K562 (cell line): Measurements from ENCODE around the gene DHX35. TPM values are rescaled to one million over a fixed set of nuclear protein-coding genes. Genes with fewer than 3 reads are reported as not detected.

ENCODE experiments used
- ATAC-seq: fragments of 200-7000 bp; cut with Tn5 transposase; 3 replicates; pipeline ENCODE4 v1.9.1; 2020; ENCODE audit warnings: moderate library complexity
- BruUV-seq: library from RNA; stranded (reverse); fragments of 400-500 nt; replicated peaks from 2 replicates; lab custom pipeline; 2021; lab: Mats Ljungman, UMichigan
- CTCF ChIA-PET: fragments of 300-600 bp; formaldehyde crosslinking; extraction: SDS; loops from one replicate; lab custom pipeline; 2021; ENCODE audit warnings: low intra/inter-chr PET ratio; lab: Yijun Ruan, JAX
- POLR2A ChIA-PET: fragments of 300-600, 350-650 bp; sonication (Branson Sonifier 250); formaldehyde crosslinking; extraction: SDS; loops from one replicate; lab custom pipeline; 2021; ENCODE audit warnings: antibody characterized with exemption, inconsistent platforms; lab: Yijun Ruan, JAX
- DNase-seq, 4 experiments: peaks; one replicate each; pipeline versions ENCODE4 v3.0.0 to v3.0.0-alpha.2; 2011 to 2018; ENCODE audit warnings: low spot score in 3 of 4, mixed read lengths in 3 of 4; ENCODE audit errors: extremely low read depth in 1 of 4
- FAIRE-seq: peaks from 2 replicates; lab custom pipeline; 2011; peaks lifted over from hg19 to GRCh38; lab: Jason Lieb, UNC
- H2AFZ ChIP-seq: 2 replicates; pipeline ENCODE4 v1.6.0; 2011; ENCODE audit warnings: low read depth, low read length, control low read depth, inconsistent platforms
- H3K27ac ChIP-seq: fragments of 200-600 bp; 3 replicates; pipeline ENCODE4 v1.8.0; 2011; ENCODE audit warnings: low read depth, mild to moderate bottlenecking, control low read depth, inconsistent platforms, low read length, moderate library complexity, mixed read lengths; ENCODE audit errors: extremely low read depth
- H3K27me3 ChIP-seq, 2 experiments: fragments of 300-600 bp in 1 of 2; 2 replicates in 1 of 2; 3 replicates in 1 of 2; pipeline versions ENCODE4 v1.6.0 to v1.8.0; 2011; ENCODE audit warnings: inconsistent platforms in 2 of 2, low read length in 2 of 2, mild to moderate bottlenecking in 1 of 2, mixed read lengths in 1 of 2, moderate library complexity in 1 of 2; ENCODE audit not compliant: control insufficient read depth in 2 of 2, insufficient read depth in 2 of 2
- H3K36me3 ChIP-seq: fragments of 300-600 bp; 3 replicates; pipeline ENCODE4 v1.8.0; 2011; ENCODE audit warnings: mild to moderate bottlenecking, low read length, inconsistent platforms; ENCODE audit not compliant: control insufficient read depth, insufficient read depth
- H3K4me1 ChIP-seq, 2 experiments: fragments of 200-600 bp in 1 of 2; replicated peaks in 1 of 2; 2 replicates in 1 of 2; 3 replicates in 1 of 2; pipeline versions ENCODE4 v1.5.1 to v1.8.0; 2011; ENCODE audit warnings: inconsistent platforms in 2 of 2, low read length in 2 of 2, mild to moderate bottlenecking in 1 of 2, mixed read lengths in 1 of 2, moderate library complexity in 1 of 2; ENCODE audit not compliant: control insufficient read depth in 2 of 2, insufficient read depth in 2 of 2
- H3K4me2 ChIP-seq: 2 replicates; pipeline ENCODE4 v1.6.1; 2011; ENCODE audit warnings: low read length, control low read depth, inconsistent platforms, mixed read lengths; ENCODE audit not compliant: insufficient read depth
- H3K4me3 ChIP-seq: fragments of 200-600 bp; sonication (generic), shearing (Covaris generic); 2 replicates; pipeline ENCODE4 v1.5.1; 2016; ENCODE audit warnings: control low read depth, inconsistent platforms
- H3K79me2 ChIP-seq: fragments of 200-600 bp; 3 replicates; pipeline ENCODE4 v1.8.0; 2011; ENCODE audit warnings: low read length, inconsistent platforms; ENCODE audit not compliant: control insufficient read depth, insufficient read depth
- H3K9ac ChIP-seq, 2 experiments: 2 replicates each; pipeline versions ENCODE4 v1.6.0 to v1.6.1; 2011; ENCODE audit warnings: low read depth in 2 of 2, low read length in 2 of 2, control low read depth in 1 of 2, inconsistent platforms in 1 of 2, mild to moderate bottlenecking in 1 of 2, mixed read lengths in 1 of 2; ENCODE audit not compliant: insufficient read depth in 1 of 2
- H3K9me1 ChIP-seq: one replicate; pipeline ENCODE4 v1.6.0; 2011; ENCODE audit warnings: inconsistent platforms, mild to moderate bottlenecking, low read length, moderate library complexity; ENCODE audit not compliant: control insufficient read depth, insufficient read depth
- H3K9me3 ChIP-seq: replicated peaks from 2 replicates; pipeline ENCODE4 v1.5.1; 2011; ENCODE audit warnings: low read depth, low read length, inconsistent platforms; ENCODE audit not compliant: control insufficient read depth, insufficient read depth
- H4K20me1 ChIP-seq: replicated peaks from 2 replicates; pipeline ENCODE4 v1.6.1; 2011; ENCODE audit warnings: low read length, inconsistent platforms, mixed read lengths; ENCODE audit not compliant: control insufficient read depth, insufficient read depth
- DDX20 ChIP-seq: fragments of 450-650 bp; IDR thresholded peaks from 2 replicates; pipeline ENCODE4 v1.6.1; 2016; ENCODE audit warnings: missing genetic modification characterization, low read depth, mild to moderate bottlenecking, missing compliant biosample characterization, moderate library complexity
- EWSR1 ChIP-seq: fragments of 450-650 bp; IDR thresholded peaks from 2 replicates; pipeline ENCODE4 v1.6.1; 2018; ENCODE audit warnings: borderline replicate concordance, mild to moderate bottlenecking, low read depth, moderate library complexity; ENCODE audit not compliant: partially characterized antibody
- FOXP4 ChIP-seq: sonication (generic); formaldehyde crosslinking; IDR thresholded peaks from 2 replicates; pipeline ENCODE4 v1.8.0; 2022; ENCODE audit warnings: mild to moderate bottlenecking, missing genetic modification reagents, borderline replicate concordance
- HDAC3 ChIP-seq: fragments of 450-650 bp; IDR thresholded peaks from 2 replicates; pipeline ENCODE4 v1.6.1; 2018; ENCODE audit warnings: borderline replicate concordance, mild to moderate bottlenecking, moderate library complexity; ENCODE audit not compliant: partially characterized antibody
- HMG20A ChIP-seq: fragments of 450-650 bp; formaldehyde crosslinking; conservative IDR thresholded peaks from 2 replicates; pipeline ENCODE4 v1.4.0; 2020; ENCODE audit warnings: mild to moderate bottlenecking, mixed read lengths
- HMG20B ChIP-seq: fragments of 250-450 bp; sonication (Bioruptor Pico); IDR thresholded peaks from 2 replicates; pipeline ENCODE4 v1.5.0; 2021; ENCODE audit warnings: mild to moderate bottlenecking
- ILK ChIP-seq: fragments of 450-650 bp; IDR thresholded peaks from 2 replicates; pipeline ENCODE4 v1.6.1; 2016; ENCODE audit warnings: missing genetic modification characterization, low read depth, mild to moderate bottlenecking, missing compliant biosample characterization, moderate library complexity, borderline replicate concordance
- PML ChIP-seq: IDR thresholded peaks from 2 replicates; pipeline ENCODE4 v1.6.1; 2012; ENCODE audit warnings: low read length, inconsistent platforms
- POLR3G ChIP-seq: IDR thresholded peaks from 2 replicates; pipeline ENCODE4 v1.6.1; 2011; ENCODE audit not compliant: insufficient read length, insufficient replicate concordance; ENCODE audit errors: extremely low read depth
- ZKSCAN3 ChIP-seq: fragments of 250-450 bp; sonication (Bioruptor Pico); IDR thresholded peaks from 2 replicates; pipeline ENCODE4 v1.4.0; 2020
- ZNF239 ChIP-seq: fragments of 250-450 bp; sonication (Bioruptor Pico); IDR thresholded peaks from 2 replicates; pipeline ENCODE4 v1.4.0; 2020; ENCODE audit warnings: mild to moderate bottlenecking
- WGBS: fragments of 100-300 bp; shearing (Covaris generic); methylation state at CpG from one replicate; pipeline ENCODE4 v1.1.6; 2016; ENCODE audit warnings: low coverage, mixed read lengths; ENCODE audit not compliant: insufficient coverage; ENCODE audit errors: missing lambda C conversion rate; 5-methylcytosine and 5-hydroxymethylcytosine counted together
- in situ Hi-C: fragments of 300-500 bp; cut with MboI; formaldehyde crosslinking; loops from 4 replicates; pipeline ENCODE4 v1.15.0; 2018; ENCODE audit warnings: inconsistent platforms, mixed read lengths
- intact Hi-C: fragments of 100-400 bp; cut with micrococcal nuclease; formaldehyde crosslinking; loops from 2 replicates; pipeline ENCODE4 v1.14.2; 2022
- polyA plus RNA-seq, 8 experiments: library from polyadenylated mRNA; depleted of rRNA in 4 of 8; stranded (reverse) in 5 of 8; unstranded in 3 of 8; fragments of >200 nt; fragmentation: Nextera tagmentation in 2 of 8; fragmentation: Illumina TruSeq in 1 of 8; extraction: Ambion mirVana in 2 of 8; extraction: Trizol in 1 of 8; gene quantifications; 2 replicates each; pipeline versions ENCODE4 v1.2.1 to v1.2.3, GENCODE V29; 2011 to 2014; ENCODE audit warnings: inconsistent platforms in 1 of 8, missing spikeins in 1 of 8
- total RNA-seq, 7 experiments: library from RNA; depleted of rRNA in 6 of 7; stranded (reverse); fragments of >200 nt in 6 of 7; fragmentation: Illumina TruSeq in 2 of 7; extraction: Trizol in 2 of 7; gene quantifications; 2 replicates each; pipeline versions ENCODE4 v1.2.1 to v1.2.3, GENCODE V29; 2011 to 2021; ENCODE audit warnings: low replicate concordance in 1 of 7

DHX35 gene
- total and polyA plus RNA-seq, 9 of the 15 experiments (the other 6 are each of a cell fraction or from before 2014, with no cell fraction given): 6.5 to 25.6 (median 16.9) TPM

GRCh38 chr20:39050555-39050902, 88.4 kb downstream of the DHX35 start:
- H3K4me1 ChIP-seq: peaks cover 8 to 16% of the 10 kb centered on the region in 2 experiments
- no peaks in the 10 kb centered on the region for H4K20me1 ChIP-seq
- H3K79me2 ChIP-seq: no peaks in the 10 kb centered on the region
- H3K27ac ChIP-seq: no peak overlapping the region
- BruUV-seq: no TSS peak
- no peaks in the 10 kb centered on the region for H3K9me3 ChIP-seq
- H3K4me2 ChIP-seq: peak overlapping the region; percentile 93
- DNase-seq (no peak), FAIRE-seq (no peak), ATAC-seq (no peak)
- peak overlapping the region; percentile 99 for H2AFZ ChIP-seq
- no peaks in the 10 kb centered on the region for H3K9me1 ChIP-seq
- ChIA-PET CTCF (interaction anchor here (0.6 to 4.9 kb wide), 3 partner anchors 15 to 124 kb away, joined by 3 to 29 read pairs (median 25); partner anchors contain the start of gene FAM83D), POLR2A (interaction anchor here (1.0 to 2.5 kb wide), 2 partner anchors 24 to 124 kb away, joined by 4 to 12 read pairs; partner anchors contain the start of gene FAM83D)
- no peaks in the 10 kb centered on the region for H3K36me3 ChIP-seq
- in situ Hi-C loops: no loop called here
- no peak for TF ChIP-seq HMG20B
- no peak for TF ChIP-seq ZKSCAN3 (CRISPR knock-in tag)
- no peak for TF ChIP-seq PML
- no peak for TF ChIP-seq HMG20A
- no peak for TF ChIP-seq DDX20 (tag)
- TF ChIP-seq ZNF239 (CRISPR knock-in tag): no peak
- no peak for TF ChIP-seq ILK (tag)
- no peak for TF ChIP-seq FOXP4 (CRISPR knock-in tag)
- no peak for TF ChIP-seq EWSR1
- TF ChIP-seq HDAC3: no peak
- TF ChIP-seq POLR3G: no peak
- peak overlapping the region in 1 of 2 experiments; percentile 76; a peak in 2 of 4 replicates for H3K9ac ChIP-seq
- intact Hi-C loops: loop anchor here (1.0 to 2.0 kb wide), 2 partner anchors 31 to 54 kb away; no protein-coding TSS in a partner anchor
- 35% methylated on average over 4 of the region's 4 CpGs for WGBS
- H3K4me3 ChIP-seq: peak overlapping the region; percentile 55; the same call in 1 of the 2 replicates
- peaks cover 0 to 7% of the 10 kb centered on the region in 2 experiments; a peak in 4 of 5 replicates for H3K27me3 ChIP-seq
